T-helper 2 cell treated with Interferon-gamma antibody and Interleukin-4, amounts not matched to agents 5 μg/mL and 100 μg/mL, for 36 hours (primary cell): ENCODE measurements around the gene FAM83C.

Source experiments
- DNase-seq: peaks from one replicate; pipeline ENCODE4 v3.0.0; 2021; ENCODE audit warnings: low spot score
- H3K27ac Mint-ChIP-seq: one replicate; pipeline ENCODE4 v1.8.0; 2021; ENCODE audit warnings: mild to moderate bottlenecking, mixed read lengths
- H3K27me3 Mint-ChIP-seq: one replicate; pipeline ENCODE4 v1.8.0; 2021; ENCODE audit warnings: low read depth, mixed read lengths
- H3K36me3 Mint-ChIP-seq: one replicate; pipeline ENCODE4 v1.8.0; 2021; ENCODE audit warnings: low read depth, mixed read lengths
- H3K4me1 Mint-ChIP-seq: one replicate; pipeline ENCODE4 v1.8.0; 2021; ENCODE audit warnings: low read depth, mixed read lengths
- H3K4me3 Mint-ChIP-seq: one replicate; pipeline ENCODE4 v1.8.0; 2022; ENCODE audit warnings: mild to moderate bottlenecking, moderate library complexity, mixed read lengths
- H3K9me3 Mint-ChIP-seq: one replicate; pipeline ENCODE4 v1.8.0; 2021; ENCODE audit warnings: mixed read lengths

Gene FAM83C

DNA sequence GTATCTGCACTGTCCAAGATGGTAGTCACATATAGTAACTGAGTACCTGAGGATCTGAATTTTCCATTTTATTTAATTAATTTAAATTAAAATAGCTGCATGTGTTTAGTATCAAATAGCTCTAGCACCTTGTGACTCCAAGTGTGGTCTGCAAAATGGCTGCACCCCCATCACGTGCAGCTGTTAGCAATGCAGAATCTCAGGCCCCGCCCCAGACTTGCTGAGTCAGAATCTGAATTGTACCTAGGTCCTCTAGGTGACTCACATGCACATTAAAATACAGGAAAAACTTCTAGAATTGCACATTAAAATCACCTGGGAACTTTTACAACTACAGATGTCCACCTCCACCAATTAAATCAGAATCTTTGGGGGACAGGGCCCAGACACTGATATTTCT lies 19.2 kb upstream of the FAM83C start:
- H3K36me3 Mint-ChIP-seq: peaks cover 19% of the 10 kb centered on the region
- no peaks in the 10 kb centered on the region for H3K9me3 Mint-ChIP-seq
- DNase-seq: peak; percentile 58
- H3K27ac Mint-ChIP-seq: no peak overlapping the region
- no peak overlapping the region for H3K4me3 Mint-ChIP-seq
- H3K27me3 Mint-ChIP-seq: no peaks in the 10 kb centered on the region
- peaks cover 37% of the 10 kb centered on the region for H3K4me1 Mint-ChIP-seq

DNA sequence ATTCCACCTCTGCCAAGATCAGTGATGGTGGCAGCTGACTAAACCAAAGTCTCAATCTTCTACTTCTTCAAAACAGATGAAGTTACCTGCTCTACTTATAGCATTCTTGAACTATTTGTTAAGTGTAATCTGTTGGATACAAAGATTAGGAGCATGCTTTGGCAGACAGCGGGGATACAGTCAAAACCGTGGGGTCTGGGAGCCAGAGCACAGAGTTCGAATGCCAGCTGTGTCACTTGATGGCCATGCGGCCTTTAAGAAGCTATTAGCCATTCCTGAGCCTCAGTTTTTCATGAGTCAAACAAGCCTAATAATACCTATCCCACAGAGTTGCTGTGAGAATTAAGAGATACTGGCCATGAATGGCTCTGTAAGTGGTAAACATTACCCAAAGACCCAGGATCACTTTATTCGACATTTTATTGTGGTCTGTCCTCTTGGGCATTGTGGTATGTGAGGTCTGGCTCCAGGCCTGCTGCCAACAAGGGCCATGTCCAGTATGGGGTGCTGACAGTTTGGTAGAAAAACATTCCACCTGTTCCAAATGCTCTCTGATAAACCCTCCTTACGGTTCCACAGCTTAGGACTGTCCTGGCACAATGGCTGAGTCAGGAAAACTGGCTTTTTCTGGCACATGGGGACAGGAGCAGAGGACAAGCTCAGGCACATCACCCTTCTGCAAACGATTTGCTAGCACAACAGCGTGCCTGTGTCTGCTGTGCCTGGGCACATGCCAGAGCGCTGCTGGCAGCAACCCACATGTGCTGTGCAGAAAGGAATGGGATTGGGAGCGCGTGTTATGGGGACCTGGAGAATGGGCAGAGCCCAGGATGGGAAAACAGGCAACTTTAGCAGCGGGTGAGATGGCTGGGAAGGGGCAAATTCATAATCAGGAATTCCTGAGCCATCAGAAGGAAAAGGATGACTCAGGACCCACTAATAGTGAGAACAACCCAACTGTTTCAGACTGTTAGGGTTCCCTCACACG lies 15.7 kb upstream of the FAM83C start:
- DNase-seq: no peak
- peaks cover 16% of the 10 kb centered on the region for H3K36me3 Mint-ChIP-seq
- H3K27me3 Mint-ChIP-seq: no peaks in the 10 kb centered on the region
- peaks cover 44% of the 10 kb centered on the region for H3K4me1 Mint-ChIP-seq
- no peak overlapping the region for H3K4me3 Mint-ChIP-seq
- H3K27ac Mint-ChIP-seq: peak overlapping the region; percentile 17
- no peaks in the 10 kb centered on the region for H3K9me3 Mint-ChIP-seq

DNA sequence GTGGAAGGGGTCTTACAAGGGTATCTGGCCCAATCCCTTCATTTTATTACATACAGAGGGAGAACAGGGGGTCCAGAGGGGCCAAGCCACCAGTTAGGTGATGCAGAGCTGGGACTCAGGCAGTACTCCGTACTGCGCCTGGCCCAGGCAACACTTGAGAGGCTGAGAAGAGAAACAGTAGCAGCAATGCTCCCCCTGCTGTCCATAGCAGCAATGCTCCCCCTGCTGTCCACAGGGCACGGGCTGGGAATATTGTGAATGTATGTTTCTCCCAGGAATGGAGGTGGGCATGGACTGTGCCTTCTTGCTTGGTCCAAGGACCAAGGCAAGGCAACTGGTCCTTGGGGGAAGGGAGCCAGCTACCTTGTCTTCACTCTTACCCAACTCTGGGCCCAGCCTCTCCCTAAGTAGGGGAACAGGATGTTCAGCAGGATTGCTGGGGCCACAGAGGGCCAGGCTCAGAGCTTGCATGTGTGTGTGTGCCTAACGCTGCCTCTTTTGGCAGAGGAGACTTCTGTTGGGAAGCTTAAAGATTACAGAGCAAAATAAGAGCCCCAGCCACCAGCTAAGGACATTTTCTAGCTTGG lies 14.8 kb upstream of the FAM83C start:
- Mint-ChIP-seq H3K4me3 (no peak overlapping the region), H3K4me1 (peaks cover 37% of the 10 kb centered on the region), H3K9me3 (no peaks in the 10 kb centered on the region), H3K27me3 (no peaks in the 10 kb centered on the region), H3K36me3 (peaks cover 10% of the 10 kb centered on the region), H3K27ac (no peak overlapping the region)
- no peak for DNase-seq

DNA sequence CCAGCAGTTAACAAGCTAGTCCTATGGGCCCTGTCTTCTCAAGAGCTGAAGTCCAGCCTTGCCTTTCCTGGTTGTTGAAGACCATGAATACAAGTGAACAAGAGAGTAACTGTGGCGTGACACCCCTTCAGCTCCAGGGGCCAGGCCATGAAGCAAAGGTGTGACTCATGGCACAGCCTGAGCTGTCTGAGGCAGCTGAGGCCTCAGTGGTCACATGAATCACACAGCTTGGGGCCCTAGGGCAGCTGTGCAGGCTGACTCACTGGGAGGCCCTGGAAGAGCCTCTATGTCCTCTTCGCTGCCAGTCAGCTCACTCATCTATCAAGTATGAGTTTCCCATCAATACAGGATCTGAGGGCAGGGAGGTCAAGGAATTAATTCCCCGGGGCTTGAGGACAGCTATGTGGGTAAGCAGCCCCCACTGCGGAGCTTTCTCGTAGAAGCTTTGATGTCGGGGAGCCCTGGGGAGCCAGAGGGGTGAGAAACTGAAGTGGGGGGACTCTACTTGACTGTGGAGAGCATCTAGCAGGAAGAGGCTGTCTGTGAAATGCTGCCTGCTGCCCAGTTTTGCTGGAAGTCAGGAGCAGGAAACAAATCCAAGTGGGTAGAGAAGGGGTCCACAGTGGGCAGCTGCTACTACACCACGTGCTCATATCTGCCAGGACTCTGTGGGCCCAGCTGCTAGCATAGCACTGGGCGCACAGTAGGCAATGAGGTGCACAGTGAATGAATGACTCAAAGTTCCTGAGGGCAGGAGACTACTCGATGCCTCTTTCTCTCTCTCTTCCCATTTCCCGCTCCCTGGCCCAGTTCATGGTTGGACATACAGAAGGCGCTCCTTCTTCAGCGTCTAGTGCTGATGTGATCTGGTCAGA lies 13.7 kb upstream of the FAM83C start:
- H3K4me1 Mint-ChIP-seq: peaks cover 34% of the 10 kb centered on the region
- peaks cover 10% of the 10 kb centered on the region for H3K36me3 Mint-ChIP-seq
- H3K27ac Mint-ChIP-seq: peak overlapping the region; percentile 84
- peak; percentile 88 for DNase-seq
- no peaks in the 10 kb centered on the region for H3K27me3 Mint-ChIP-seq
- no peaks in the 10 kb centered on the region for H3K9me3 Mint-ChIP-seq
- peak overlapping the region; percentile 48 for H3K4me3 Mint-ChIP-seq

DNA sequence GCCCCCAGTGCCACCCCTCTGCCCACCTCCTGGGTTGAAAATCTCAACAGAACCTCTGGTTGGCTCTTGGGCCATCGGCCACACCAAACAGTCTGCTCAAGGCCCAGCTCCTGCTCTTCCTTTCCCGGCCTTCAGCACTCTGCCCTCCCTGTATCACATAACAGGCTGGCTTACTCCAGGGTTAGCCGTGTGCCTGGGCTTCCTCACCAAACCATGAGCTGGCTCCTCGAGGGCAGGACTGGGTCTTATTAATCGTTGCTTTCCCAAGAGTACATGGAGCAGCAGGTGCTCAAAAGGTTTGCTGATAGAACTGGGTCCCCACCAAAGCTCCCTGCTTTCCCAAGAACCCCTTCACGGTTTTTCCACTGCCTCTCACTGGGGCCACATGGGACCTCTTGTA lies 12.7 kb upstream of the FAM83C start:
- DNase-seq: no peak
- Mint-ChIP-seq H3K27ac (no peak overlapping the region), H3K9me3 (no peaks in the 10 kb centered on the region), H3K4me1 (peaks cover 33% of the 10 kb centered on the region), H3K27me3 (no peaks in the 10 kb centered on the region), H3K36me3 (peaks cover 8% of the 10 kb centered on the region), H3K4me3 (no peak overlapping the region)

DNA sequence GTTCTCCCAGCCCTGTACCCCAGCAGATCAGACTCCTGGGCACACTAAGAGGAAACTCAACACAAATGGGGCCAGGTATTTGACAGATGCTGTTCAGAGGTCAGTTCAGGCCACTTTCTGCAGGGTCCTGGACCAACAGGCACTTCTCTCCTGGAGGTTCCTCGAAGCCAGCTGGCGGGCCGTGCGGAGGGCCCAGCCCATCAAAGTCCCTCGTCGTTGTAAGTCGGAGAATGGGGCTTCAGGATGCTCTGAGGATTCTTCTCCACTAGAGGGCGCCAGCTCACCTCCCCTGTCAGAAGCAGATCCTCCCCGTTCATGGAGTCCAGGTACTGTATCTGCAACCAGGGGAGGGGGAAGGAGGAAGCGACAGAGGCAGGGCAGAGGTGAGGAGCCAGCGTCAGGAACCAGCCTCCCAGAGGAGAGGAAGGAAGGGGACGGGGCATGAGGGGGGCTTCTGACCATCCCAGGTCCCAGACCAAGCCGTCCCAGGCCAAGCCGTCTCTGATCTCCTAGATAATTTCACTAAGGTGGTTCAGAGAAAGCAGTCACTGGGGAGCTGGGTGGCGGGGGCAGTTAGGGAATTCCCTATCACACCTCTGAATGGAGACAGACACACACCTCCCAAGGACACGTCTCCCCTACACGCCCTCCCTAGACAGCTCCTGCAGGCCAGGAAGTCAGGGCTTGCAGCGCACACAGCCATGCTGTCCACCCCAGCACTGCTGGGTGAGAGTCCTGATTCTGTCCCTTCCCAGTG lies 11.7 kb upstream of the FAM83C start:
- Mint-ChIP-seq H3K27me3 (no peaks in the 10 kb centered on the region), H3K36me3 (peaks cover 7% of the 10 kb centered on the region), H3K4me3 (no peak overlapping the region), H3K27ac (peak overlapping the region; percentile 81), H3K9me3 (no peaks in the 10 kb centered on the region), H3K4me1 (peaks cover 33% of the 10 kb centered on the region)
- peak; percentile 78 for DNase-seq

DNA sequence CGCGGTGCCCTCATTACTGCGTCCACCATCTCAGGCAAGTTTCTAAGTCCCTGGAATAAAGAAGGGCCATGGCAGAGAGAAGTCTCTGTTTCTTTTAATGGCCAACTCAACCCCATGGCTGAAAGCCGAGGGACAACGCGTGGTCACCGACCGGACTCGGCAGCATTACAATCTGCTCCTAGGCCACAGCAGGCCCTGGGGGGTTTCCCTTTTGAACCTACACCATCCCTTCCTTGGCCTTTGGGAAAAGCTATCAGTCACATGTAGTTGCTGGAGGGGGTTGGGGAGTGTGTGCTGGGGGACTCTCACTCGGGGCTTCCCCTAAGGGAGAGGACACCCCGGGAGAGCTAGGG lies 11.1 kb upstream of the FAM83C start:
- Mint-ChIP-seq H3K27ac (no peak overlapping the region), H3K4me3 (no peak overlapping the region), H3K4me1 (peaks cover 33% of the 10 kb centered on the region), H3K36me3 (peaks cover 5% of the 10 kb centered on the region), H3K27me3 (no peaks in the 10 kb centered on the region), H3K9me3 (no peaks in the 10 kb centered on the region)
- no peak for DNase-seq

DNA sequence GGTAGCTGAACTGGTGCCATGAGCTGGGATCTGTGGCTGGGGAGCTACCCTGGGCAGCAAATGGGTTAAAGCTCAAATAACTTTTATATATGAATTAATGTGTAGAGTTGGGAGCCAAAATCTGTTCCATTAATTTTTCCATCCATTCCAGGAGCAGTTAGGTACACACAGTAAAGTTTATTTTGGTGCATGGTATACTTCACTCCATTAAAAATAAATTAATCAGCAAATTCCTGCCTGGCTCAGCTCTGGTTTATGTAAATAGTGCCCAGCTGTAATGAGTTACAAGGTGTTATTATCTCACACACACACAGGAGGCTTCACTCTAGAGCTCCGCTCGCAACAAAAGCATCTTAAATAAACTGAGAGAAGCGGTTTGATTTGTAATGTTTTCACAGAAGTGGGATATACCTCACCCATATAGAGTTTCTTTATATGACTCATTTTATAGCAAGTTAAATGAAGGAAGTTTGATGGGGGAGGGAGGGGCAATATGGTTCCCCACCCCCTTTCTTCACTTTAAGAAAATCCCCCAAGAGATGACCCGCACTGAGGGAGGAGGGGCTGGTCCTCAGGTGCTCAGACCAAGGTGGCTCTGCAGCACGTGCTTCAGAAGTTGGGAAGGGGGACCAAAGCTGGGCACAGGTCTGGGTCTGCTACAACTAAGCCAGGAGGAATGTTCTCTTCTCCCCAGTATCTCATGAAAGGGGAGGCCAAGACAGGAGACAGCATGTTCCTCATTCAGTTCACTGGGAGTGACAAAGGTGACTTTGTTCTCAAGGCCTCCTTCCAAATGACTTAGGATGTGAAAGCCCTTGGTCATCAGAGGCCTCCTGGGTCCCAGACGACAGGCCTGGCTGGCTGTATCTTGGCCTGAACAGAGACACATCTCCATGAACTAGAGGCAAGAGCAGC lies 10.5 kb upstream of the FAM83C start:
- DNase-seq: no peak
- H3K36me3 Mint-ChIP-seq: peaks cover 3% of the 10 kb centered on the region
- peaks cover 33% of the 10 kb centered on the region for H3K4me1 Mint-ChIP-seq
- H3K27ac Mint-ChIP-seq: no peak overlapping the region
- no peak overlapping the region for H3K4me3 Mint-ChIP-seq
- H3K9me3 Mint-ChIP-seq: no peaks in the 10 kb centered on the region
- no peaks in the 10 kb centered on the region for H3K27me3 Mint-ChIP-seq

DNA sequence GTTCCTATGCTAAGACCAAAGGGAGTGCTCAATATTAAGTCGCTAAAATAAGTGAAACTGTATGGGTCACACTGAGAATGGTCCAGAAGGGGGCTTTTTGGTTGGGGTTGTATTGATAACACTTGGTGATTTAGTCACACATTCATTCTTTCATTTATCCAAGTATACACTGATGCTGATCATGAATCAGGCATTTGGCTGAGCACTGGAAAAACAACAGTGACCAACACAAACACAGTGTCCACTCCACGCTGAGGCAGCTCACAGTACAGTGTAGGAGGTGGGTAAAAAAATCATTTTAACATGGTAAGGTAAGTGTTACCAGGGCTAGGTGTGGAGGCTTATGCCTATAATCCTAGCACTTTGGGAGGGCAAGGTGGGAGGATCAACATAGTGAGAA lies 9.2 kb upstream of the FAM83C start:
- Mint-ChIP-seq H3K27me3 (no peaks in the 10 kb centered on the region), H3K27ac (no peak overlapping the region), H3K36me3 (peaks cover 2% of the 10 kb centered on the region), H3K9me3 (no peaks in the 10 kb centered on the region), H3K4me1 (peaks cover 23% of the 10 kb centered on the region), H3K4me3 (no peak overlapping the region)
- DNase-seq: no peak

DNA sequence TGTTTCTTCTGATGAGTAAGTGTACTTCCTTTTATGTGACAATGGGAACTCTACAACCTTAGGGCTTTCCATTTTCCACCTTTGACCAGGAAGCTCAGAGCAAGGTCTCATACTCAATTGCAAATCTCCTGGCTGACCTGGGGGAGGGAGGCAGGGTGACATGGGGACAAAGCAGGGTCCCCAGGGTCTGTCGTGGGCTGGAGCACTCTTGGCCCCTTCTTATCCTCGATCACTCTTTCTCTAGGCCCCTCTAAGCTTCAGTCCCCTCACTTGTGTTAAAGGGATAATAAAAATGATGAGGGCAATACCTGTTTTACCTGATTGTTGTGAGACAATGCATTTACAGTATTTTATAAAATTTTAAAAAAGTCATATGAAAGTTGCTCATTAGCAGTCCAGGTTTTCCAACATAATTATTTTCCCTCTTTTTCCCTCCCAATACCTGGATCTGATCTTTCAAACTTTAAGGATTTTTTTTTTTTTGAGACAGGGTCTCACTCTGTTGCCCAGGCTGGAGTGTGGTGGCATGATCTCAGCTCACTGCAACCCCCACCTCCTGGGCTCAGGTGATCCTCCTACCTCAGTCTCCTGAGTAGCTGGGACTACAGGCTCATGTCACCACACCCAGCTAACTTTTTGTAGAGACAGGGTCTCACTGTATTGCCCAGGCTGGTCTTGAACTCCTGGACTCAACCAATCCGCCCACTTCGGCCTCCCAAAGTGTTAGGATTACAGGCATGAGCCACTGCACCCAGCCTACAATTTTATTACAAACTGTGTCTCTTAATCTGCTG lies 8.4 kb upstream of the FAM83C start:
- no peaks in the 10 kb centered on the region for H3K27me3 Mint-ChIP-seq
- DNase-seq: no peak
- H3K36me3 Mint-ChIP-seq: no peaks in the 10 kb centered on the region
- H3K9me3 Mint-ChIP-seq: no peaks in the 10 kb centered on the region
- H3K27ac Mint-ChIP-seq: no peak overlapping the region
- peaks cover 15% of the 10 kb centered on the region for H3K4me1 Mint-ChIP-seq
- no peak overlapping the region for H3K4me3 Mint-ChIP-seq

DNA sequence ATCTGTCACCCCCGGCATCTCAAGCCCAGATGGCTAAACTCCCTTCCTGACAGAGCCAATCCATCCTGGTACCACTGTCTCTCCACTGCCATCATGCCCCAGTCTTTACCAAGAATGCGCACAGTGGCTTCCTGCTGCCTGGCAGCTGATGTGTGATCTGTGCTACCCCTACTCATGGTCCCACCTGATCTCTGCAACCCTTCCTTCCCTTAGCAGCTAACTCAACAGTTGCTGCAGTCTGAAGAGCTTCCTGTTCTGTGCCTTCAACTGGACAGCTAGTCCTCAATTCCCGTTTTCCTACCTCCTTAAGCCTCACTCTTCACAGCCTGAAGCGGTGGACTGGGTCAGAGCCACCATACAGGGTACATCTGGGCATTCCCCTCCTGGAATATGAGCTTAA lies 7.6 kb upstream of the FAM83C start:
- Mint-ChIP-seq H3K9me3 (no peaks in the 10 kb centered on the region), H3K27ac (no peak overlapping the region), H3K36me3 (no peaks in the 10 kb centered on the region), H3K4me3 (no peak overlapping the region), H3K4me1 (peaks cover 8% of the 10 kb centered on the region), H3K27me3 (no peaks in the 10 kb centered on the region)
- DNase-seq: no peak

DNA sequence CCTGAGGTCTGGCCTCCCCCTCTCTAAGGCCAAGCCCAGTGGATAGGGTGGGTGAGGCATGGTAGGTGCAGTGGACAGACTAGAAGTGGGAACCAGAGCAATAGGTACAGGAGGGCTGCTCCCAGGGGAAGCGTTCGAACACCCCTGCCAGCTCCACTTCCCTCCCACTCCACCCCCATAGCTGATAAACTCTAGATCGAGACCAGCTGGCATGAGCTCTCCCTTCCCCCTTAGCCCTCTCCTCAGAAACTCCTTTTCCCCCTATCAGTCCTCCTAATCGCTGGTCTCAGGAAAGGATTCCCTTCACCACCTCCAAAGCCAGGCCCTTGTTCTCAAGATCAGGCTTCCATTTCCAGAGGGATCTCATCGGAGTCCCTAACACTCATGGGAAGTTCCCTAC lies 6.0 kb upstream of the FAM83C start:
- no peaks in the 10 kb centered on the region for H3K27me3 Mint-ChIP-seq
- no peak for DNase-seq
- H3K9me3 Mint-ChIP-seq: no peaks in the 10 kb centered on the region
- no peaks in the 10 kb centered on the region for H3K4me1 Mint-ChIP-seq
- H3K36me3 Mint-ChIP-seq: no peaks in the 10 kb centered on the region
- H3K4me3 Mint-ChIP-seq: no peak overlapping the region
- H3K27ac Mint-ChIP-seq: no peak overlapping the region
